SIG-M5 (cell line): ENCODE measurements around the gene OR9A2.
"Not testable (repeated sequence)": the region's sequence is repeated elsewhere in the genome, so short reads cannot be mapped to it uniquely, and the experiment has no call there.

ENCODE experiments used
- DNase-seq: peaks from one replicate; lab custom pipeline; 2025; lab: John Stamatoyannopoulos, UW

OR9A2 gene

GRCh38 chr7:143016996-143017395 lies 9.9 kb downstream of the OR9A2 start:
- DNase-seq: no peak

DNA sequence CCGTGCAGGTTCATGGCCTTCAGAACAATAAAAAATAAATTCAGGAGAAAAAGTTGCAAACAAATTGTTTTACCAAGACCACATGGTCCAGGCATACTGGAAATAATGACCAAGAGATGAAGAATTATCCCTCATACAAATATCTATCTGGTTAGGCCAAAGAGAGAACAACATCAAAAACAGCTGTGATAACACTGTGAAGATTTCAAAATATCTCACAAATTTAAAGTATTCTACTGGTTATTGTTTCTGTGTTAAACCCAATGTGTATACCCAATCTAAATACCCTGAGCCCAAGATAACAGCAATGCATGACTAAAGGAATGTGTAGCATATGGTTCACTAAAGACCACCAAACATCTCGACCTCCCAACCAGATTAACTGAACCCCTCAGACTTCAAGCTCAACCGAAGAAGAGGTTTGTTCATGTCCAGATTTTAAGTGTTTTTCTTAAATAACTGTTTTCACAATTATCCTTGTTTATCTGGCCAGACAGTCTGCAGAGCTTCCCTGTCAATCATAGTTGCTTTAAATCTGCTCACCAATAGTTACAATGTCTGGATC lies 10.9 kb downstream of the OR9A2 start:
- DNase-seq: no peak

DNA sequence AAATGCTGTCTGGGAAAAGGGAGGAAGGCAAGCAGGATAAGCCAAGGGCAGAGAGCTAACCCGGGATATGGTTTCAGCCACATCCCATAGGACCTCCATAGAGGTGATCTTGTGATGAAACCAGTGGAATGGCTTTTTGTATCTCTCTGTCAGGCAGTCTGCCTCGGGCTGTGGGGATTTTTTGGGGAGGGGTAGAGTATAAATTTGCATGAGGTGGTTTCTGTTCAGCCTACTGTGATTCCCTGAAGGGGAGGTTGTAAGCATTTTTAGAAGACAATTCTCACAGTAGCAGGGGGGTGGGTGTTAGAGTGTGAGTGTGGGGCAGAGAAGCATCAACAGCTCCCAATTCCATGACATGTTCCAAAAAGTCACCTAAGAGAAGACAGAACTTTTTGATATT lies 11.8 kb downstream of the OR9A2 start:
- DNase-seq: no peak

GRCh38 chr7:143013893-143014292 lies 13.0 kb downstream of the OR9A2 start:
- DNase-seq: no peak

GRCh38 chr7:143013473-143013872 lies 13.5 kb downstream of the OR9A2 start:
- no peak for DNase-seq

DNA sequence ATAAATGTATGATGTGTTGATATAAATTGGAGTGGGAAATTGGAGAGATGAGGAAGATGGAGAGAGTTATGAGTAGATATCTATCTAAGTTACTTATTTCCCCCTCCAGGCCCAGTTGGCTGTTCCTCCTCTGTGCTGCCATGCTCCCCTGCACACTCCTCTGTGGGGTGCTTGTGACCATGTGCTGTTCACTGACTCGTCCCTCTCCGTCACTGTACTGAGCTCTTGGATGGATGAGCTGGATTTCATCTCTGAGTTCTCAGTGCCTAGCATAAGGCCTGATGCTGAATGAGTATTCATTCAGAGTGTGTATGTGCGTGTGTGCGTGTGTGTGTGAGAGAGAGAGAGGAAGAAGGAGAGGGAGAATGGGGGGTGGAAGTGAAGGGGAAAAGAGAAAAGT lies 14.5 kb downstream of the OR9A2 start:
- DNase-seq: no peak

DNA sequence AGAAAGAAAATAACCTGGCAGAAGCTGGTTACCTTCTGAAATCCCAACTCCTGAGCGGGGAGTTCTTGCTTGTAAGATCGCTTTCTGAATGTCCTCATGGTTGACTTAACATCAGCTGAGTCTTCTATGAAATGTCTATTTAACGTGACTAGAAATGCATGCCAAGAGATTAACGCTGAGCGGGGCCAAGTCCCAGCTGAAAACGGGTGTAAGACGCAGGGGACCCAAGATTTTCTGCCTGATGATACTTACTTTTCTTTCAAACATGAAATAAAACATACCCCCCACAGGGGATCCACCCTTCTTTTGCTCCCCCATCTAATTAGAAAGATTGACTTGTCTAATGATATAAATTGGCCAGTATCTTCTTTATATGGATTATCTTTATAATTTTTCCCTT lies 14.9 kb downstream of the OR9A2 start:
- no peak for DNase-seq

- no peak for DNase-seq
Measured at GRCh38 chr7:143008007-143008901, 18.7 kb downstream of the OR9A2 start.

GRCh38 chr7:143005632-143006260 lies 21.2 kb downstream of the OR9A2 start:
- no peak for DNase-seq

GRCh38 chr7:143003393-143004051 lies 23.4 kb downstream of the OR9A2 start:
- no peak for DNase-seq

DNA sequence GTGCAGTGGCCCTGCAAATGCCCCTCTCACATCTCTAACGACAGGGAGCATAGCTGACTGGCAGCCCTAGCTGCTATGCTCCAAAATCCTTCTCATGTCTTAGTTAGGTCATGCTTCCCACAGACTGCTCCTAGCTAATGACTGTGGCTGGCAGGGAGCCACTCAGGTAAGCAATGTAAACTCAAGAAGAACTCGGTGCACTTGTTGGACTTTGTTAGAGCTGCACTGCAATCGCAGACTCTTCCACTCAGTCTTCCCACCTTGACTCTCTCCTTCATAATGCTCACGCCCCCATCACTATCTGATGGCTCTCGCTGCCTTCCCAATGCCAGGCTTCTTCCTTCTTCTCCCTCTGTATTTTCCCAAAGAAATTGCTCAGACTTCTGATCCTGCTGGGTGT lies 24.0 kb downstream of the OR9A2 start:
- DNase-seq: no peak

- no peak for DNase-seq
Measured at GRCh38 chr7:143002106-143002505, 24.8 kb downstream of the OR9A2 start.

DNA sequence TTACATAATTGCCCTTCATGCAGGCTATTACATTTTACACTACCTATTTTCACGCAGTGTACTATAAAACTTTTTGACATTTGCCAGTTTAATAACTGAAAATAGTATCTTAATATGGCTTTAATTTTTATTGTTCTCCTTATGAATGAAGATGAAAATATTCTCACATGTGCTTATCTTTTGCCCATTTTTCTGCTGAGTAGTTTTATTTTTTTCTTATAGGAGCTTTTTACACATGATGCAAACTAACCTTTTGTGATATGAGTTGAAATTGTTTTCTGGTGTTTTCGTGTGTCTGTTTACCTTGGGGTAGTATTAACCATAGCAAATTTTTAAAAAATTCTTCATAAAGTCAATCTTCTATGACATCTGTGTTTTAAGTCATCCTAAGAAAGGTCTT lies 26.3 kb downstream of the OR9A2 start:
- DNase-seq: no peak

- no peak for DNase-seq
Measured at GRCh38 chr7:142999793-143000192, 27.1 kb downstream of the OR9A2 start.

- no peak for DNase-seq
Measured at GRCh38 chr7:142998966-142999365, 28.0 kb downstream of the OR9A2 start.

- DNase-seq: no peak
Measured at GRCh38 chr7:142997456-142997989, 29.4 kb downstream of the OR9A2 start.

GRCh38 chr7:142992427-142992826 lies 34.5 kb downstream of the OR9A2 start:
- DNase-seq: no peak

DNA sequence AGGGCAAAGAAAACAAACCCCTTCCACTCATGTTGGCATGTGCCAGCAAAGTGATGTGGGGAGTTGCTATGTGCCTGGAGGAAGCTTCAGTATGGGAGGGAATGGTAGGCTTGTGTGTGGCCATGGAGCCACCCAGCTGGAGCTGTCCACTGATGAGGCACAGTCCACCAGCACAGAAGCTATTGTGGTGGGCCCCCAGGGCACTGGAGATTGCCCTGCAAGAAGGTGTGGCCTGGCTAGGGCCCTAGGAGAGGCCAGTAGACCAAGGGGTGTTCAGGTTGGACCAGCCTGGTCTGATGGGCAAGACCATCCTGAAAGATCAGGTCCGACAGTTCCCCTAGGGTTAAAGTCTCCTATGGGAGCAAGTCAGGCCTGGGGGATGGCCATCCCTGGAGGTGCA lies 42.6 kb downstream of the OR9A2 start:
- DNase-seq: no peak

- DNase-seq: no peak
Measured at GRCh38 chr7:142983825-142984224, 43.1 kb downstream of the OR9A2 start.

GRCh38 chr7:142978402-142978801 lies 48.5 kb downstream of the OR9A2 start:
- DNase-seq: not testable (repeated sequence)
